ENCODE results near the gene ROCK2. TPM values are rescaled to one million over a fixed set of nuclear protein-coding genes. Genes with fewer than 3 reads are reported as not detected.

Gene ROCK2
- total and polyA plus RNA-seq, 2 of the 8 experiments (the other 6 are each of a cell fraction or from before 2014, with no cell fraction given): 2.7 to 29.0 TPM

DNA sequence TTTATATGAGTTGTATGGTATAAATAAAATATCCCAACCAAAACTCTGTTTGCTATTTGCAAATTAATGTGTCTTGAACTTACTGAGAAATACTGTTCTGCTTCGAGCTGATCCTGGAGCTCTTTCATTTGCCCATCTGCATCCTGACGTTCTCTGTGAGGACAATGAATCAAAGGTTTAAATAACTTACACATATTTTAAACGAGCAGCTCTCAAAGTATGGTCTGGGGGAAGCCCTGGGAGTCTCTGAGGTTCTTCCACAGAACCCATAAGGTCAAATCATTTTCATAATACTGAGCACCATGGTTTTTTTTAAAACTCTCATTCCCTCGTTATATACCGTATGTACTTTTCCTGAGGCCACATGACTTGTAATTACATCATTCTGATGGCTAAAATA is 142.5 kb downstream of the ROCK2 start (continued):
- TF ChIP-seq, protein P1, sequence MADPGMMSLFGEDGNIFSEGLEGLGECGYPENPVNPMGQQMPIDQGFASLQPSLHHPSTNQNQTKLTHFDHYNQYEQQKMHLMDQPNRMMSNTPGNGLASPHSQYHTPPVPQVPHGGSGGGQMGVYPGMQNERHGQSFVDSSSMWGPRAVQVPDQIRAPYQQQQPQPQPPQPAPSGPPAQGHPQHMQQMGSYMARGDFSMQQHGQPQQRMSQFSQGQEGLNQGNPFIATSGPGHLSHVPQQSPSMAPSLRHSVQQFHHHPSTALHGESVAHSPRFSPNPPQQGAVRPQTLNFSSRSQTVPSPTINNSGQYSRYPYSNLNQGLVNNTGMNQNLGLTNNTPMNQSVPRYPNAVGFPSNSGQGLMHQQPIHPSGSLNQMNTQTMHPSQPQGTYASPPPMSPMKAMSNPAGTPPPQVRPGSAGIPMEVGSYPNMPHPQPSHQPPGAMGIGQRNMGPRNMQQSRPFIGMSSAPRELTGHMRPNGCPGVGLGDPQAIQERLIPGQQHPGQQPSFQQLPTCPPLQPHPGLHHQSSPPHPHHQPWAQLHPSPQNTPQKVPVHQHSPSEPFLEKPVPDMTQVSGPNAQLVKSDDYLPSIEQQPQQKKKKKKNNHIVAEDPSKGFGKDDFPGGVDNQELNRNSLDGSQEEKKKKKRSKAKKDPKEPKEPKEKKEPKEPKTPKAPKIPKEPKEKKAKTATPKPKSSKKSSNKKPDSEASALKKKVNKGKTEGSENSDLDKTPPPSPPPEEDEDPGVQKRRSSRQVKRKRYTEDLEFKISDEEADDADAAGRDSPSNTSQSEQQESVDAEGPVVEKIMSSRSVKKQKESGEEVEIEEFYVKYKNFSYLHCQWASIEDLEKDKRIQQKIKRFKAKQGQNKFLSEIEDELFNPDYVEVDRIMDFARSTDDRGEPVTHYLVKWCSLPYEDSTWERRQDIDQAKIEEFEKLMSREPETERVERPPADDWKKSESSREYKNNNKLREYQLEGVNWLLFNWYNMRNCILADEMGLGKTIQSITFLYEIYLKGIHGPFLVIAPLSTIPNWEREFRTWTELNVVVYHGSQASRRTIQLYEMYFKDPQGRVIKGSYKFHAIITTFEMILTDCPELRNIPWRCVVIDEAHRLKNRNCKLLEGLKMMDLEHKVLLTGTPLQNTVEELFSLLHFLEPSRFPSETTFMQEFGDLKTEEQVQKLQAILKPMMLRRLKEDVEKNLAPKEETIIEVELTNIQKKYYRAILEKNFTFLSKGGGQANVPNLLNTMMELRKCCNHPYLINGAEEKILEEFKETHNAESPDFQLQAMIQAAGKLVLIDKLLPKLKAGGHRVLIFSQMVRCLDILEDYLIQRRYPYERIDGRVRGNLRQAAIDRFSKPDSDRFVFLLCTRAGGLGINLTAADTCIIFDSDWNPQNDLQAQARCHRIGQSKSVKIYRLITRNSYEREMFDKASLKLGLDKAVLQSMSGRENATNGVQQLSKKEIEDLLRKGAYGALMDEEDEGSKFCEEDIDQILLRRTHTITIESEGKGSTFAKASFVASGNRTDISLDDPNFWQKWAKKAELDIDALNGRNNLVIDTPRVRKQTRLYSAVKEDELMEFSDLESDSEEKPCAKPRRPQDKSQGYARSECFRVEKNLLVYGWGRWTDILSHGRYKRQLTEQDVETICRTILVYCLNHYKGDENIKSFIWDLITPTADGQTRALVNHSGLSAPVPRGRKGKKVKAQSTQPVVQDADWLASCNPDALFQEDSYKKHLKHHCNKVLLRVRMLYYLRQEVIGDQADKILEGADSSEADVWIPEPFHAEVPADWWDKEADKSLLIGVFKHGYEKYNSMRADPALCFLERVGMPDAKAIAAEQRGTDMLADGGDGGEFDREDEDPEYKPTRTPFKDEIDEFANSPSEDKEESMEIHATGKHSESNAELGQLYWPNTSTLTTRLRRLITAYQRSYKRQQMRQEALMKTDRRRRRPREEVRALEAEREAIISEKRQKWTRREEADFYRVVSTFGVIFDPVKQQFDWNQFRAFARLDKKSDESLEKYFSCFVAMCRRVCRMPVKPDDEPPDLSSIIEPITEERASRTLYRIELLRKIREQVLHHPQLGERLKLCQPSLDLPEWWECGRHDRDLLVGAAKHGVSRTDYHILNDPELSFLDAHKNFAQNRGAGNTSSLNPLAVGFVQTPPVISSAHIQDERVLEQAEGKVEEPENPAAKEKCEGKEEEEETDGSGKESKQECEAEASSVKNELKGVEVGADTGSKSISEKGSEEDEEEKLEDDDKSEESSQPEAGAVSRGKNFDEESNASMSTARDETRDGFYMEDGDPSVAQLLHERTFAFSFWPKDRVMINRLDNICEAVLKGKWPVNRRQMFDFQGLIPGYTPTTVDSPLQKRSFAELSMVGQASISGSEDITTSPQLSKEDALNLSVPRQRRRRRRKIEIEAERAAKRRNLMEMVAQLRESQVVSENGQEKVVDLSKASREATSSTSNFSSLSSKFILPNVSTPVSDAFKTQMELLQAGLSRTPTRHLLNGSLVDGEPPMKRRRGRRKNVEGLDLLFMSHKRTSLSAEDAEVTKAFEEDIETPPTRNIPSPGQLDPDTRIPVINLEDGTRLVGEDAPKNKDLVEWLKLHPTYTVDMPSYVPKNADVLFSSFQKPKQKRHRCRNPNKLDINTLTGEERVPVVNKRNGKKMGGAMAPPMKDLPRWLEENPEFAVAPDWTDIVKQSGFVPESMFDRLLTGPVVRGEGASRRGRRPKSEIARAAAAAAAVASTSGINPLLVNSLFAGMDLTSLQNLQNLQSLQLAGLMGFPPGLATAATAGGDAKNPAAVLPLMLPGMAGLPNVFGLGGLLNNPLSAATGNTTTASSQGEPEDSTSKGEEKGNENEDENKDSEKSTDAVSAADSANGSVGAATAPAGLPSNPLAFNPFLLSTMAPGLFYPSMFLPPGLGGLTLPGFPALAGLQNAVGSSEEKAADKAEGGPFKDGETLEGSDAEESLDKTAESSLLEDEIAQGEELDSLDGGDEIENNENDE (IDR thresholded peaks at IDR 0.05; ENCODE audit: insufficient replicate concordance, low read length): no peak
- TF ChIP-seq HDAC6 (IDR thresholded peaks at IDR 0.05; ENCODE audit: low read depth, low read length): no peak
- no peak for TF ChIP-seq BCL11A (IDR thresholded peaks at IDR 0.05; ENCODE audit: low read depth in 2 of 2, low read length in 2 of 2)

Data from H1 (cell line).